ENCODE data around the gene ZSCAN22.

- TF ChIP-seq CTCF (IDR thresholded peaks at IDR 0.05) (no peak), POLR2A (IDR thresholded peaks at IDR 0.05) (no peak)
Observed at GRCh38 chr19:58332697-58333096, 5.9 kb downstream of the ZSCAN22 start.

Data from Peyer's patch (tissue), 4 donors.